Lower leg skin (tissue), 3 donors: ENCODE data around the gene TOMM20.

Experiments used
- CTCF ChIP-seq, 3 donors: fragments of 450-650 bp; IDR thresholded peaks; one replicate each; pipeline ENCODE4 v1.5.1; 2016; ENCODE audit warnings: antibody characterized with exemption in 3 of 3, mild to moderate bottlenecking in 3 of 3, moderate library complexity in 2 of 3
- POLR2A ChIP-seq, 2 donors: fragments of 450-650 bp; IDR thresholded peaks; one replicate each; pipeline ENCODE4 v1.6.1; 2016 to 2017; ENCODE audit warnings: antibody characterized with exemption in 2 of 2, mild to moderate bottlenecking in 1 of 2, moderate library complexity in 1 of 2

DNA sequence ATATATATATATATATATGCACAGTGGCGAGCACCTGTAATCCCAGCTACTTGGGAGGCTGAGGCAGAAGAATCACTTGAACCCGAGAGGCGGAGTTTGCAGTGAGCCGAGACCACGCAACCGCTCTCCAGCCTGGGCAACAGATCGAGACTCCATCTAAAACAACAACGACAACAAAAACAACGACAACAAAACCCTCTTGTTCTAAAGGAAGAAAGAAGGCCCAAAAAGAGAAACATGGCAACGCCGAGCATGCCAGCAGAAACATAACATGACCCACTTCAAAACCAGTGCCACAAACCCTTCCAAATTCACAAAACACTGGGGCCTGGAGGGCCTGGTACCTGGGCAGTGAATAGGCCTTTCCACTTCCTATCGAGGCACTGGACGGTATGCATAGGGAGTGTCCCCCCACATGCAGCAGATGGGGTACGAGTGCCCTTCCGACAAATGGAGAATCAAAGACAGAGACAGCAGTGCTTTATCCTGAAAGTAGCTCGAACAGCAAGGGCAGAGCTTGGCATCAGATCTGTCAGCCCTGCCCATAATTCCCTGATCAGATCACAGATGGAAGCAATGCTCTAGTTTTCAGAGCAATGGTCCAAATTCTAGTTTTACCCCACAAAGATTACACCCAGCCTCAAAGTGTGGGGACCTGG, 52.0 kb downstream of the TOMM20 start:
- TF ChIP-seq CTCF (IDR thresholded peaks at IDR 0.05): no peak
- TF ChIP-seq POLR2A (IDR thresholded peaks at IDR 0.05): no peak
